Left forelimb (tissue), 1 donor: ENCODE results near the gene LGALS3BP.

ENCODE experiments used
- DNase-seq: peaks from one replicate; pipeline ENCODE4 v3.0.0-alpha.2; 2018; ENCODE audit warnings: low spot score

LGALS3BP gene

GRCh38 chr17:79014158-79014758 is 34.5 kb upstream of the LGALS3BP start:
- no peak for DNase-seq

GRCh38 chr17:79012563-79013134 is 32.9 kb upstream of the LGALS3BP start:
- DNase-seq = no peak

GRCh38 chr17:79011451-79012147 is 31.9 kb upstream of the LGALS3BP start:
- DNase-seq = no peak

- DNase-seq = no peak
These were observed 30.6 kb upstream of the LGALS3BP start for GRCh38 chr17:79010304-79010646.

GRCh38 chr17:79009397-79010303 is 29.9 kb upstream of the LGALS3BP start, which contains the start of gene CANT1:
TSS of gene CANT1 (minus strand) at chr17:79009764. CDS start at chr17:78997622, 12,142 bp downstream.
- peak; percentile 87 for DNase-seq

- DNase-seq = no peak
These were observed 29.1 kb upstream of the LGALS3BP start for GRCh38 chr17:79008666-79009387.

- no peak for DNase-seq
These were observed 28.0 kb upstream of the LGALS3BP start for GRCh38 chr17:79007504-79008381.

- DNase-seq = no peak
These were observed 27.2 kb upstream of the LGALS3BP start for GRCh38 chr17:79006794-79007503.

GRCh38 chr17:79006046-79006445 is 26.3 kb upstream of the LGALS3BP start:
- DNase-seq = no peak

GRCh38 chr17:79005063-79005861 is 25.5 kb upstream of the LGALS3BP start:
- DNase-seq = no peak

GRCh38 chr17:79003661-79004411 is 24.1 kb upstream of the LGALS3BP start:
- no peak for DNase-seq

GRCh38 chr17:79002796-79003593 is 23.3 kb upstream of the LGALS3BP start:
- DNase-seq = no peak

- DNase-seq = no peak
These were observed 22.6 kb upstream of the LGALS3BP start for GRCh38 chr17:79002291-79002690.

GRCh38 chr17:79001190-79002020 is 21.7 kb upstream of the LGALS3BP start:
- DNase-seq = no peak

GRCh38 chr17:79000396-79001189 is 20.9 kb upstream of the LGALS3BP start:
- DNase-seq = no peak

GRCh38 chr17:78999947-79000395 is 20.2 kb upstream of the LGALS3BP start:
- DNase-seq = no peak
